SH-SY5Y (cell line): ENCODE measurements around the gene ARR3.

ENCODE experiments used
- GATA2 ChIP-seq: IDR thresholded peaks from 2 replicates; pipeline ENCODE4 v1.6.1; 2011; ENCODE audit warnings: mild to moderate bottlenecking, low read depth, low read length
- GATA3 ChIP-seq: IDR thresholded peaks from 2 replicates; pipeline ENCODE4 v1.6.1; 2011; ENCODE audit warnings: low read depth, mild to moderate bottlenecking, low read length, moderate library complexity

ARR3 gene

GRCh38 chrX:70268034-70268433 lies at the start of gene ARR3:
Gene ARR3, plus strand, starts transcription at chrX:70268334. Its CDS starts 1,052 bp downstream, at chrX:70269386.
- TF ChIP-seq GATA2 (no peak), GATA3 (no peak)

GRCh38 chrX:70219938-70220764 lies 48.0 kb upstream of the ARR3 start:
- TF ChIP-seq GATA2 (no peak), GATA3 (no peak)

GRCh38 chrX:70226048-70226447 lies 42.1 kb upstream of the ARR3 start:
- no peak for TF ChIP-seq GATA2
- no peak for TF ChIP-seq GATA3

- no peak for TF ChIP-seq GATA3
- TF ChIP-seq GATA2: no peak
Observed at GRCh38 chrX:70226687-70227086, 41.4 kb upstream of the ARR3 start.

GRCh38 chrX:70231666-70232065 lies 36.5 kb upstream of the ARR3 start:
- no peak for TF ChIP-seq GATA3
- TF ChIP-seq GATA2: no peak

GRCh38 chrX:70234355-70234754 lies 33.8 kb upstream of the ARR3 start, which contains the start of gene AWAT1:
Gene AWAT1, plus strand, starts transcription at chrX:70234655. Its CDS starts 41 bp downstream, at chrX:70234696.
- TF ChIP-seq GATA3 (no peak), GATA2 (no peak)

GRCh38 chrX:70240751-70241150 lies 27.4 kb upstream of the ARR3 start:
- TF ChIP-seq GATA2 (no peak), GATA3 (no peak)

- no peak for TF ChIP-seq GATA3
- TF ChIP-seq GATA2: no peak
Observed at GRCh38 chrX:70241501-70241900, 26.6 kb upstream of the ARR3 start.

- no peak for TF ChIP-seq GATA3
- no peak for TF ChIP-seq GATA2
Observed at GRCh38 chrX:70244881-70245280, 23.3 kb upstream of the ARR3 start.

GRCh38 chrX:70247252-70247651 lies 20.9 kb upstream of the ARR3 start:
- TF ChIP-seq GATA2 (no peak), GATA3 (no peak)

- TF ChIP-seq GATA3: no peak
- no peak for TF ChIP-seq GATA2
Observed at GRCh38 chrX:70252491-70252890, 15.6 kb upstream of the ARR3 start.

- TF ChIP-seq GATA3: no peak
- TF ChIP-seq GATA2: no peak
Observed at GRCh38 chrX:70253377-70254062, 14.6 kb upstream of the ARR3 start.

- TF ChIP-seq GATA3 (no peak), GATA2 (no peak)
Observed at GRCh38 chrX:70254063-70254400, 14.1 kb upstream of the ARR3 start.

GRCh38 chrX:70254909-70255308 lies 13.2 kb upstream of the ARR3 start:
- TF ChIP-seq GATA2 (no peak), GATA3 (no peak)

GRCh38 chrX:70255452-70255851 lies 12.7 kb upstream of the ARR3 start:
- TF ChIP-seq GATA3 (no peak), GATA2 (no peak)
